IMR-90 (cell line): ENCODE measurements around the gene ETHE1. TPM values are rescaled to one million over a fixed set of nuclear protein-coding genes. Genes with fewer than 3 reads are reported as not detected.

Experiments
- ATAC-seq: fragments of 200-7000 bp; cut with Tn5 transposase; 2 replicates; pipeline ENCODE4 v1.9.1; 2020; ENCODE audit warnings: low read depth, mild to moderate bottlenecking, moderate library complexity
- BruUV-seq: library from RNA; stranded (reverse); fragments of 400-500 nt; replicated peaks from 2 replicates; lab custom pipeline; 2021; lab: Mats Ljungman, UMichigan
- CTCF ChIA-PET: fragments of 300-600 bp; formaldehyde crosslinking; extraction: SDS; loops from one replicate; lab custom pipeline; 2021; ENCODE audit warnings: antibody characterized with exemption; lab: Yijun Ruan, JAX
- POLR2A ChIA-PET: fragments of 300-600 bp; sonication (Branson Sonifier 250); formaldehyde crosslinking; loops from one replicate; lab custom pipeline; 2022; ENCODE audit warnings: antibody characterized with exemption; ENCODE audit not compliant: unreplicated experiment; lab: Charles Lee
- DNase-seq: peaks from one replicate; pipeline ENCODE4 v3.0.0; 2013
- H2AFZ ChIP-seq: replicated peaks from 2 replicates; pipeline ENCODE3; 2013; ENCODE audit warnings: low read length, mild to moderate bottlenecking; ENCODE audit not compliant: poor library complexity
- H2AK5ac ChIP-seq: 2 replicates; pipeline ENCODE4 v1.6.1; 2013; ENCODE audit warnings: low read depth, low read length, inconsistent platforms
- H2AK9ac ChIP-seq: replicated peaks from 2 replicates; pipeline ENCODE3; 2013; ENCODE audit warnings: mild to moderate bottlenecking, low read depth, low read length, moderate library complexity; ENCODE audit not compliant: poor library complexity
- H2BK120ac ChIP-seq: 2 replicates; pipeline ENCODE4 v1.6.1; 2013; ENCODE audit warnings: low read depth, low read length, inconsistent platforms
- H2BK15ac ChIP-seq: 3 replicates; pipeline ENCODE4 v1.6.1; 2013; ENCODE audit warnings: low read depth, low read length, inconsistent platforms
- H2BK20ac ChIP-seq: 2 replicates; pipeline ENCODE4 v1.6.1; 2013; ENCODE audit warnings: low read depth, mild to moderate bottlenecking, inconsistent platforms, low read length, moderate library complexity
- H2BK5ac ChIP-seq: 2 replicates; pipeline ENCODE4 v1.6.1; 2013; ENCODE audit warnings: mild to moderate bottlenecking, low read depth, low read length, inconsistent platforms; ENCODE audit not compliant: poor library complexity, severe bottlenecking
- H3K14ac ChIP-seq: replicated peaks from 2 replicates; pipeline ENCODE4 v1.6.1; 2013; ENCODE audit warnings: low read depth, low read length, inconsistent platforms
- H3K18ac ChIP-seq: 2 replicates; pipeline ENCODE4 v1.6.1; 2013; ENCODE audit warnings: low read depth, low read length, control low read depth
- H3K23ac ChIP-seq: 2 replicates; pipeline ENCODE4 v1.6.1; 2013; ENCODE audit warnings: low read depth, low read length, inconsistent platforms
- H3K27ac ChIP-seq: 2 replicates; pipeline ENCODE4 v1.5.1; 2013; ENCODE audit warnings: mild to moderate bottlenecking, control low read depth, low read length; ENCODE audit not compliant: insufficient read depth
- H3K27me3 ChIP-seq: 2 replicates; pipeline ENCODE4 v1.6.1; 2013; ENCODE audit warnings: low read length; ENCODE audit not compliant: control insufficient read depth, insufficient read depth
- H3K36me3 ChIP-seq: 2 replicates; pipeline ENCODE4 v1.6.1; 2013; ENCODE audit warnings: low read length, mixed read lengths; ENCODE audit not compliant: control insufficient read depth, insufficient read depth
- H3K4ac ChIP-seq: 2 replicates; pipeline ENCODE4 v1.6.1; 2013; ENCODE audit warnings: low read depth, low read length, inconsistent platforms
- H3K4me1 ChIP-seq: 2 replicates; pipeline ENCODE4 v1.6.1; 2013; ENCODE audit warnings: low read length, mixed read lengths; ENCODE audit not compliant: control insufficient read depth, insufficient read depth
- H3K4me2 ChIP-seq: 2 replicates; pipeline ENCODE4 v1.6.1; 2013; ENCODE audit warnings: low read depth, mild to moderate bottlenecking, control low read depth, low read length, moderate library complexity
- H3K4me3 ChIP-seq: 2 replicates; pipeline ENCODE4 v1.5.1; 2013; ENCODE audit warnings: low read depth, mild to moderate bottlenecking, control low read depth, low read length, moderate library complexity; ENCODE audit not compliant: insufficient read depth
- H3K56ac ChIP-seq: 2 replicates; pipeline ENCODE4 v1.6.1; 2013; ENCODE audit warnings: low read length, inconsistent platforms; ENCODE audit not compliant: insufficient read depth; ENCODE audit errors: extremely low read depth
- H3K79me1 ChIP-seq, 2 experiments: 2 replicates each; pipeline ENCODE4 v1.6.1; 2013; ENCODE audit warnings: low read length in 2 of 2, inconsistent platforms in 1 of 2, low read depth in 1 of 2
- H3K9ac ChIP-seq: 2 replicates; pipeline ENCODE4 v1.6.1; 2013; ENCODE audit warnings: low read depth, low read length, control low read depth
- H3K9me1 ChIP-seq: 2 replicates; pipeline ENCODE4 v1.6.1; 2013; ENCODE audit warnings: low read length, inconsistent platforms; ENCODE audit not compliant: insufficient read depth
- H3K9me3 ChIP-seq: 2 replicates; pipeline ENCODE4 v1.6.1; 2013; ENCODE audit warnings: low read length; ENCODE audit not compliant: control insufficient read depth, insufficient read depth
- H4K20me1 ChIP-seq: 2 replicates; pipeline ENCODE4 v1.6.1; 2013; ENCODE audit warnings: low read length, inconsistent platforms; ENCODE audit not compliant: insufficient read depth
- H4K5ac ChIP-seq: 2 replicates; pipeline ENCODE4 v1.6.1; 2013; ENCODE audit warnings: mild to moderate bottlenecking, low read depth, low read length, control low read depth
- H4K8ac ChIP-seq, 2 experiments: 2 replicates each; pipeline ENCODE4 v1.6.1; 2013; ENCODE audit warnings: low read depth in 2 of 2, low read length in 2 of 2, control low read depth in 1 of 2, inconsistent platforms in 1 of 2
- H4K91ac ChIP-seq: 2 replicates; pipeline ENCODE4 v1.6.1; 2013; ENCODE audit warnings: low read depth, low read length, inconsistent platforms; ENCODE audit not compliant: insufficient read depth
- BHLHE40 ChIP-seq: fragments of 150-350 bp; IDR thresholded peaks from 2 replicates; pipeline ENCODE4 v1.6.1; 2016; ENCODE audit warnings: mild to moderate bottlenecking, low read depth, low read length
- CHD1 ChIP-seq: IDR thresholded peaks from 2 replicates; pipeline ENCODE4 v1.6.1; 2012; ENCODE audit warnings: low read depth, low read length, improper control_type of control experiment
- FOS ChIP-seq: fragments of 150-350 bp; IDR thresholded peaks from 2 replicates; pipeline ENCODE4 v1.6.1; 2016; ENCODE audit warnings: low read depth, low read length
- MAFK ChIP-seq: IDR thresholded peaks from 2 replicates; pipeline ENCODE4 v1.6.1; 2012; ENCODE audit warnings: low read depth, low read length, improper control_type of control experiment
- MXI1 ChIP-seq: IDR thresholded peaks from 2 replicates; pipeline ENCODE4 v1.6.1; 2012; ENCODE audit warnings: low read depth, mild to moderate bottlenecking, low read length, moderate library complexity, borderline replicate concordance
- POLR2A ChIP-seq: IDR thresholded peaks from 2 replicates; pipeline ENCODE4 v1.6.1; 2012; ENCODE audit warnings: mild to moderate bottlenecking, low read depth, low read length
- RAD21 ChIP-seq: IDR thresholded peaks from 2 replicates; pipeline ENCODE4 v1.6.1; 2012; ENCODE audit warnings: low read length, improper control_type of control experiment
- RFX5 ChIP-seq: IDR thresholded peaks from 2 replicates; pipeline ENCODE4 v1.8.0; 2012; ENCODE audit warnings: low read depth, mild to moderate bottlenecking, low read length, moderate library complexity
- SMC3 ChIP-seq: fragments of 150-350 bp; IDR thresholded peaks from 2 replicates; pipeline ENCODE4 v1.6.1; 2016; ENCODE audit warnings: low read depth, mild to moderate bottlenecking, antibody characterized with exemption, low read length, moderate library complexity
- USF2 ChIP-seq: fragments of 150-350 bp; IDR thresholded peaks from 2 replicates; pipeline ENCODE4 v1.6.1; 2017; ENCODE audit warnings: mild to moderate bottlenecking, antibody characterized with exemption, low read length, low read depth
- WGBS, 2 experiments: methylation state at CpG; one replicate each; pipeline versions ENCODE4 v1.1.5 to v1.1.7; 2013; ENCODE audit warnings: missing lambda C conversion rate in 2 of 2; ENCODE audit not compliant: insufficient read length in 1 of 2; ENCODE audit errors: extremely low coverage in 2 of 2; 5-methylcytosine and 5-hydroxymethylcytosine counted together
- dilution Hi-C: fragments of 300-500 bp; cut with HindIII; formaldehyde crosslinking; loops from one replicate; pipeline ENCODE4 v1.14.3; 2018; ENCODE audit warnings: low sequenced_read_pairs; ENCODE audit not compliant: unreplicated experiment
- in situ Hi-C: fragments of 300-500 bp; cut with MboI; formaldehyde crosslinking; loops from 3 replicates; pipeline ENCODE4 v1.14.3; 2019; ENCODE audit warnings: low sequenced_read_pairs, inconsistent platforms, mixed read lengths
- intact Hi-C: fragments of 100-400 bp; cut with micrococcal nuclease; formaldehyde crosslinking; loops from 2 replicates; pipeline ENCODE4 v1.10.0; 2022
- polyA plus RNA-seq, 3 experiments: library from polyadenylated mRNA; depleted of rRNA; stranded (reverse); fragments of >200 nt; gene quantifications; 2 replicates each; pipeline ENCODE4 v1.2.3, GENCODE V29; 2012; ENCODE audit warnings: low replicate concordance in 1 of 3
- total RNA-seq: library from RNA; depleted of rRNA; stranded (reverse); fragments of >200 nt; gene quantifications from 2 replicates; pipeline ENCODE4 v1.2.3, GENCODE V29; 2012

Gene ETHE1
- total and polyA plus RNA-seq, 2 of the 4 experiments (the other 2 are of a cell fraction), result 161 to 233 TPM

GRCh38 chr19:43569657-43570056 lies 42.7 kb upstream of the ETHE1 start:
- dilution Hi-C loops, result no loop called here
- CTCF ChIA-PET, result no interaction called here

More at GRCh38 chr19:43569657-43570056, 42.7 kb upstream of the ETHE1 start:
- Histone ChIP-seq H3K4me3 (no peak overlapping the region), H4K91ac (no peak overlapping the region), H2AFZ (no peak overlapping the region), H2AK5ac (no peak overlapping the region), H3K4me1 (peaks cover 4% of the 10 kb centered on the region), H2BK15ac (no peak overlapping the region), H3K27ac (no peak overlapping the region), H3K79me1 (peaks cover 37 to 62% of the 10 kb centered on the region in 2 experiments), H3K36me3 (0 out of 2 replicates have a peak, but pooled peaks cover 1% of the 10 kb centered on the region), H3K23ac (no peak overlapping the region), H3K4ac (no peak overlapping the region), H2AK9ac (no peak overlapping the region), H4K5ac (no peak overlapping the region), H3K14ac (no peak overlapping the region), H3K9ac (no peak overlapping the region), H3K27me3 (no peaks in the 10 kb centered on the region), H3K9me3 (no peaks in the 10 kb centered on the region), H2BK120ac (no peak overlapping the region), H3K9me1 (peaks cover 6% of the 10 kb centered on the region; the same call in 1 of the 2 replicates), H3K4me2 (no peak overlapping the region), H3K56ac (no peak overlapping the region), H2BK20ac (no peak overlapping the region), H4K20me1 (no peaks in the 10 kb centered on the region), H2BK5ac (no peak overlapping the region), H3K18ac (no peak overlapping the region), H4K8ac (no peak overlapping the region)
- POLR2A ChIA-PET, result no interaction called here
- DNase-seq (no peak), ATAC-seq (no peak)
- no TSS peak for BruUV-seq
- intact Hi-C loops, result no loop called here
- in situ Hi-C loops, result no loop called here
- 100% methylated on average over 1 of the region's 5 CpGs; no CpG with 5 or more reads in 1 of the 2 experiments for WGBS, 2 experiments
- TF ChIP-seq SMC3 (no peak), RAD21 (no peak), MXI1 (no peak), RFX5 (no peak), USF2 (no peak), BHLHE40 (no peak), CHD1 (no peak), POLR2A (no peak), FOS (no peak), MAFK (no peak)
